Activated T-helper 1 cell treated with anti-CD3 and anti-CD28 coated beads, Interleukin-12 subunit alpha, Interleukin-12 subunit beta, Interleukin-2, Interleukin-4 antibody, amounts not matched to agents 30 ng/mL and 10 ng/mL and 1 ng/mL, durations not matched to agents 14 hours and 24 hours and 36 hours (primary cell): ENCODE data around the gene POLH. TPM values are rescaled to one million over a fixed set of nuclear protein-coding genes. Genes with fewer than 3 reads are reported as not detected.
"Not testable (repeated sequence)": the region's sequence is repeated elsewhere in the genome, so short reads cannot be mapped to it uniquely, and the experiment has no call there.

Experiments
- DNase-seq: peaks from one replicate; pipeline ENCODE4 v3.0.0; 2021; ENCODE audit warnings: low spot score
- H3K27ac Mint-ChIP-seq: one replicate; pipeline ENCODE4 v1.8.0; 2021; ENCODE audit warnings: mild to moderate bottlenecking, mixed read lengths
- H3K27me3 Mint-ChIP-seq: one replicate; pipeline ENCODE4 v1.8.0; 2022; ENCODE audit warnings: mild to moderate bottlenecking, moderate library complexity, mixed read lengths; ENCODE audit not compliant: insufficient read depth
- H3K36me3 Mint-ChIP-seq: one replicate; pipeline ENCODE4 v1.8.0; 2021; ENCODE audit warnings: low read depth, mixed read lengths
- H3K4me1 Mint-ChIP-seq: one replicate; pipeline ENCODE4 v1.8.0; 2021; ENCODE audit warnings: low read depth, mixed read lengths
- H3K4me3 Mint-ChIP-seq: one replicate; pipeline ENCODE4 v1.8.0; 2021; ENCODE audit warnings: mild to moderate bottlenecking, moderate library complexity, mixed read lengths
- H3K9me3 Mint-ChIP-seq: one replicate; pipeline ENCODE4 v1.8.0; 2021; ENCODE audit warnings: mixed read lengths
- intact Hi-C: fragments of 100-400 bp; cut with micrococcal nuclease; formaldehyde crosslinking; loops from one replicate; pipeline ENCODE4 v1.15.1; 2024
- total RNA-seq: library from RNA; stranded (reverse); gene quantifications from 2 replicates; pipeline ENCODE4 v1.2.3, GENCODE V29; 2022

POLH gene
- total RNA-seq, 1 donor from 2014 or later: 39.1 TPM

DNA sequence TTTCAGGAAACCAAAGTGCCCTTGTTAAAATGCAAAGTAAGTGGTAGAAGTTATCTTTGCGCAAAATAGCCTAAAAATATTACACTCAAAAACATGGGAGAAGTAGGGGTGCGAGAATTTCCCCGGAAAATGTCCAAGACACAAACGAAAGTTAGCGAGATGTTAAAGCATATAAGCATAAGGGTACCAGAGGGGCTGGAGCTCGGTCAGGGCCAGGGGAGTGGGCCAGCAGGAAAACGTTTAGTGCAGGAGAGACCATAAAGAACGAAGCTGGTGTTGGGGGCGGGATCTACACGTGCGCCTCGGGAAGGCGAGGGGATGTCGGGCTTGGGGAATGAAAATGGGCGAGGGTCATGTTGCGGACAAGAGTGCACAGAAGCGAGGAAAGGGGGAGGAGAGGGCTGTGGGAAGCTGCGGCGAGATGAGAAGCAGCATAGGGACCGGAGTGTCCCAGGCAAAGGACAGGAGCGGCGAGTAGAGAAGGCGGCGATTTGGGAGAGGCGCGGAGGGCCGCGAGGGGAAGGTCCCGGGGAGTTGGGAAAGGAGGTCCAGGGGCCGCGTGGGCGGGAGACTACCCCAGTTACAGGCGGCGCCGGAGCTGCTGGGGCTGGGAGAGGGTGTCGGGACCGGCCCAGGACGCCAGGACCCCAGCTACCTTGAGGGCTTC, 747 bp upstream of the POLH start:
- DNase-seq: peak; percentile 2
- Mint-ChIP-seq H3K4me1 (peaks cover 49% of the 10 kb centered on the region), H3K27me3 (no peaks in the 10 kb centered on the region), H3K27ac (peak overlapping the region; percentile 86), H3K9me3 (no peaks in the 10 kb centered on the region), H3K36me3 (peaks cover 30% of the 10 kb centered on the region), H3K4me3 (peak overlapping the region; percentile 91)
- intact Hi-C loops: loop anchor here (5.0 to 10.0 kb wide), 7 partner anchors 112 to 1010 kb away; partner anchors contain the start of genes CUL7, KLC4, MRPL2 and MRPS18A

DNA sequence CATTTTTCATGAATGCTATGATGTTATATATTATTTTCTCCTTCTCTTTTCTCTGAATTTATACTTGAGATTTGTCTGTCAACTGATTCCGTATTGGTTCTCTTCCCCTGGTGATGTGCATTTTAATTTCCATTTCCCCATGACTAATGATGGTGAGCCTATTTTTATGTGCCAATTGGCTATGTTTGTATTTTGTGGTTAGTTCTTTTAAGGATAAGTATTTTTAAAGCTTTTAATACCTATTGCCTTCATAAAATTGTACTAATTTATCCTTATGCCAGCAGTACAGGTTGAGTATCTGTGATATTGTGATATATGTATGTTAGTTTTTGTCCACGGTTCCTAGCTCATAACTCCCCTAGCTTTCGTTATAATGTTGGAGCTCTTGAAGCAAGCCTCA, 2.8 kb downstream of the POLH start:
- intact Hi-C loops: loop anchor here (5.0 to 10.0 kb wide), 7 partner anchors 109 to 1014 kb away; partner anchors contain the start of genes CUL7, KLC4, MRPL2 and MRPS18A
- Mint-ChIP-seq H3K27ac (no peak overlapping the region), H3K27me3 (no peaks in the 10 kb centered on the region), H3K4me1 (peaks cover 39% of the 10 kb centered on the region), H3K36me3 (peaks cover 27% of the 10 kb centered on the region), H3K4me3 (peak overlapping the region; percentile 63), H3K9me3 (no peaks in the 10 kb centered on the region)
- no peak for DNase-seq

DNA sequence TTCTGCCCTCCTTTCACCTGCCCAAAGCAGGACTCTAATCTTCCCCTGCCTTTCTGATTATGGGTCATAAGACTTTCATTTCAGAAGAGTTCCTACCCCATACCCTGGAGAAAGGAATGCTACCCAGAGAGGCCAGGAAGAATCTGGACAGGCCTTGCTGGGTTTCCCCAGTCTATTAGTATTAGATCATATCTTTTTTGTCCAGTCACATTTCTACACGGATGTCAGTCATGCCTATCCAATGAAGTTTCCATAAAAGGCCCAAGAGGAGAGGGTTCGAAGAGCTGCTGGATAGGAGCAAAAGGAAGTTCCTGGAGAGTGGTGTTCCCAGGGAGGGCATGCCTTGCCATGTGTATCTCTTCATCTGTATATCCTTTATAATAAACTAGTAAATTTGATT, 3.2 kb downstream of the POLH start:
- intact Hi-C loops: loop anchor here (5.0 to 10.0 kb wide), 7 partner anchors 108 to 1014 kb away; partner anchors contain the start of genes CUL7, KLC4, MRPL2 and MRPS18A
- peak overlapping the region; percentile 63 for H3K4me3 Mint-ChIP-seq
- H3K27me3 Mint-ChIP-seq: no peaks in the 10 kb centered on the region
- H3K27ac Mint-ChIP-seq: no peak overlapping the region
- no peak for DNase-seq
- H3K36me3 Mint-ChIP-seq: peaks cover 31% of the 10 kb centered on the region
- H3K4me1 Mint-ChIP-seq: peaks cover 44% of the 10 kb centered on the region
- no peaks in the 10 kb centered on the region for H3K9me3 Mint-ChIP-seq

DNA sequence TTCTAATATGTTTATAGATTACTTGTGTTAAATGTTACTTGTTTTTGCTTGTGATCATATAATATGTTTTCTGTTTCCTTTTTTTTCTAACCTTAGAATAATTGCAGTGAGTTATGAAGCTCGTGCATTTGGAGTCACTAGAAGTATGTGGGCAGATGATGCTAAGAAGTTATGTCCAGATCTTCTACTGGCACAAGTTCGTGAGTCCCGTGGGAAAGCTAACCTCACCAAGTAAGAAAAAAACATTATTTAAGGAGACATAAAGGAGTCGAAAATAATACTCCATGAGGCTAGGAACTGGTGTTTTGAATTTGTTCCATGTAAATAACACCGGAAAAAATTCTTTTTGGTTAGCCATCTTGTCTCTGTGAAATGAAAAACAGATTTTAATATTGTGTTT, 6.9 kb downstream of the POLH start:
- H3K4me3 Mint-ChIP-seq: no peak overlapping the region
- peak overlapping the region; percentile 2 for H3K27ac Mint-ChIP-seq
- peaks cover 63% of the 10 kb centered on the region for H3K4me1 Mint-ChIP-seq
- H3K27me3 Mint-ChIP-seq: no peaks in the 10 kb centered on the region
- H3K36me3 Mint-ChIP-seq: peaks cover 55% of the 10 kb centered on the region
- no peaks in the 10 kb centered on the region for H3K9me3 Mint-ChIP-seq
- no peak for DNase-seq
- intact Hi-C loops: no loop called here

DNA sequence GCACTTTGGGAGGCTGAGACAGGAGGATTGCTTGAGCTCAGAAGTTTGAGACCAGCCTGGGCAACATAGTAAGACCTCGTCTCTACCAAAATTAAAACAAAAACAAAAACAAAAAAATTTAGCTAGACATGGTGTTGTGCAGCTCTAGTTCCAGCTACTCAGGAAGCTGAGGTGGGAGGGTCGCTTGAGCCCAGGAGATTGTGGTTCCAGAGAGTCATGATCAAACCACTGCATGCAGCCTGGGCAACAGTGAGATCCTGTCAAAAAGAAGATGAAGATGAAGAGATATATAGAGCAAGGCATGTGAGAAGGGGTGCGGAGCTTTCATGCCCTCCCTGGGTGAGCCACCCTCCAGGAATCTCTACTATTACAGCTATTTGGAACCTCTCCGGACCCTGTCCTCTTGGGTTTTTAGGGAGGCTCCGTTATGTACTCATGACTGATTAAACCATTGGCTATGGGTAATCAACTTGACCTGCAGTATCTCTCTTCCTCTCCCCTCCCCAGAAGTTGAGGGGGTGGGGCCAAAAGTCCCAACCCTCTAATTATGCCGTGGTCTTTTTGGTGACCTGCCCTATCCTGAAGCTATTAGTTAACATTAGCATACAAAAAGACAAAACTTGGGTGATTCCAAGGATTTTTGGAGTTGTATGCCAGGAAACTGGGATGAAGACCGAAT, 9.0 kb downstream of the POLH start:
- Mint-ChIP-seq H3K4me3 (peak overlapping the region; percentile 70), H3K27ac (peak overlapping the region; percentile 75), H3K9me3 (no peaks in the 10 kb centered on the region), H3K4me1 (peaks cover 48% of the 10 kb centered on the region), H3K27me3 (no peaks in the 10 kb centered on the region), H3K36me3 (peaks cover 56% of the 10 kb centered on the region)
- intact Hi-C loops: loop anchor here (1.0 kb wide), 1 partner anchor 9 kb away; the partner anchor contains the start of genes POLH and XPO5
- DNase-seq: peak; percentile 47

DNA sequence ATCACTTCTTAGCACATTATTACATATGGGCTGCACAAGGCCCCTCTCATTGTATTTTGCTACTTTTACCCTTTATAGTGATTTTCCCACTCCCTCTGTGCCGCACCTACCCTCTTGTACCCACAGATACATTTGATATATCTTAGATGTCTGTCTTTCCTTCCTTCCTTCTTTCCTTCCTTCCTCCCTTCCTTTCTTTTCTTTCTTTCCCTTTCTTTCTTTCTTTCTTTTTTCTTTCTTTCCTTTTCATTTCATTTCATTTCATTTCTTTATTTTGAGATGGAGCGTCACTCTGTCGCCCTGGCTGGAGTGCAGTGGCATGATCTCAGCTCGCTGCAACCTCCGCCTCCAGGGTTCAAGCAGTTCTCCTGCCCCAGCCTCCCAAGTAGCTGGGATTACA, 12.2 kb downstream of the POLH start:
- Mint-ChIP-seq H3K9me3 (no peaks in the 10 kb centered on the region), H3K4me3 (no peak overlapping the region), H3K27ac (no peak overlapping the region), H3K27me3 (no peaks in the 10 kb centered on the region), H3K4me1 (peaks cover 37% of the 10 kb centered on the region), H3K36me3 (peaks cover 57% of the 10 kb centered on the region)
- DNase-seq: no peak
- intact Hi-C loops: no loop called here

DNA sequence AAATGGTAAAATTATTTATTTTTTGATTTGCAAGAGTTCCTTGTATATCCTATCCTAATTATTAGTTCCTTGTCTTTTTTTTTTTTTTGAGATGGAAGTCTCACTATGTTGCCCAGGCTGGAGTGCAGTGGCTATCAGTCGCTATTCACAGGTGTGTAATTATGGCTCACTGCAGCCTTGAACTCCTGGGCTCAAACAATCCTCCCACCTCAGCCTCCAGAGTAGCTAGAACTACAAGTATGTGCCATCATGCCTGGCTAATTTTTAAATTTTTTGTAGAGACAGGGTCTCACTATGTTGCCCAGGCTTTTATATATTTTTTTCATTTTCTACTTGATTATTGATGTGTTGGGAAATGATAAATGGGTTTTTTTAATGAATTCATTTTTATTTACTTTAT, 13.6 kb downstream of the POLH start:
- not testable (repeated sequence) for H3K9me3 Mint-ChIP-seq

DNA sequence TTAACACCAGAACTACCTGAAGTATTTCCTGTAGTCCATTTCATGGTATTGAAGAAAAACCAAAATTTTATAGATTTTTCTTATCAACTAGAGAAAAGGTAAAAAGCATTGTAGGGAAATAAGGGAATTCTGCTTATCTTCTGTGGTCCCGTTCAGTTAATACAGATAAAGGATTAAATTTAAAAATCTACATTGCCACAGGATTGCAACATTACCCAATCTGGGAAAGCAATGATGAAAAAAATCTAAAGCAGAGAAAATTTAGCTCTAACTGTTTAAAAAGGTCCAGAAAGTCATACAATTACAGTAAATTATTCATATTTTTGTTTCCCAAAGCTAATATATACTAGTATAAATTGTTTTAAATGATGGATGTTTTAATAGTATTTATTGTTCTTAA, 18.0 kb downstream of the POLH start:
- no peak overlapping the region for H3K4me3 Mint-ChIP-seq
- no peaks in the 10 kb centered on the region for H3K4me1 Mint-ChIP-seq
- no peaks in the 10 kb centered on the region for H3K9me3 Mint-ChIP-seq
- intact Hi-C loops: no loop called here
- DNase-seq: no peak
- H3K27ac Mint-ChIP-seq: no peak overlapping the region
- H3K27me3 Mint-ChIP-seq: no peaks in the 10 kb centered on the region
- peaks cover 28% of the 10 kb centered on the region for H3K36me3 Mint-ChIP-seq

More for the DNA sequence above, 13.6 kb downstream of the POLH start:
- Mint-ChIP-seq H3K4me1 (peaks cover 23% of the 10 kb centered on the region), H3K36me3 (peaks cover 46% of the 10 kb centered on the region)
- intact Hi-C loops, H3K27ac Mint-ChIP-seq, DNase-seq, H3K4me3 Mint-ChIP-seq, H3K27me3 Mint-ChIP-seq: not testable (repeated sequence)

DNA sequence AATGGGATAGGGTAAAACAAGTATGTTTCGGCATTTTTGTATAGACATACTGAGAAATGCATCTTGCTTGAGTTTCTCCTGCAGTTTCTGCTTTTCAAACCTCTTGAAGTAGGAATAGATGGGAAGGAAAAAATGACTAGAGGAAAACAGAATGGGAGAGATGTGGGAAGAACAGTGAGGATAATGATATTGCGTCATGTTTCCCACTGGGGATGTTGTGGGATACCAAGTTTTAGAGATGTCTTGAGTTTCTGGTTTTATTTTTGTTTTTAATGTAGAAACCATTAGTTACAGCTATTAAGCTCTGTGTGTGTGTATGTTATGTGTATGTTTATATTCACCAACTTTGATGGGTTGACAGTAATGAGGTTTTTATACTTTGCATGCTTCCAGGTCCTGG, 24.6 kb downstream of the POLH start:
- no peak for DNase-seq
- Mint-ChIP-seq H3K9me3 (no peaks in the 10 kb centered on the region), H3K4me1 (no peaks in the 10 kb centered on the region), H3K27me3 (no peaks in the 10 kb centered on the region), H3K36me3 (peaks cover 32% of the 10 kb centered on the region), H3K4me3 (no peak overlapping the region), H3K27ac (no peak overlapping the region)
- intact Hi-C loops: no loop called here

DNA sequence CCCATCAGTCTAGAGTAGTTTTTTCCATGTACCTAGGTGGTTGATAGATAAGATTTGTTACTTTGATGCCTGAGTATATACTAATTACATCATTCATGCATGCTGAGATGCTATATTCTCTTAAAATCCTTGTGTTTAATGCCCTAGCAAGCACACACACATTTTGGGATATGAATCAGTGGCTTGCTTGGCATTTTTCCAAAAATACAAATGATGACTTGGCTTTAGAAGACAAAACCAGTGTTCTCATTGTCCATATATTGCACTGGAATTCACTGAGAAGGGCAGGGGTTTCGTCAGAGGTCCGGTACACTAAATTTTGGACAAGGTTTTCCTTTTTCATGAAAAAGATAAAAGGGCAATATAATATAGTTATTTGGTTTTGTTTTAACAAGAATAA, 28.2 kb downstream of the POLH start:
- Mint-ChIP-seq H3K9me3 (no peaks in the 10 kb centered on the region), H3K36me3 (peaks cover 34% of the 10 kb centered on the region), H3K4me1 (peaks cover 4% of the 10 kb centered on the region), H3K27me3 (no peaks in the 10 kb centered on the region), H3K27ac (no peak overlapping the region), H3K4me3 (no peak overlapping the region)
- intact Hi-C loops: no loop called here
- no peak for DNase-seq

DNA sequence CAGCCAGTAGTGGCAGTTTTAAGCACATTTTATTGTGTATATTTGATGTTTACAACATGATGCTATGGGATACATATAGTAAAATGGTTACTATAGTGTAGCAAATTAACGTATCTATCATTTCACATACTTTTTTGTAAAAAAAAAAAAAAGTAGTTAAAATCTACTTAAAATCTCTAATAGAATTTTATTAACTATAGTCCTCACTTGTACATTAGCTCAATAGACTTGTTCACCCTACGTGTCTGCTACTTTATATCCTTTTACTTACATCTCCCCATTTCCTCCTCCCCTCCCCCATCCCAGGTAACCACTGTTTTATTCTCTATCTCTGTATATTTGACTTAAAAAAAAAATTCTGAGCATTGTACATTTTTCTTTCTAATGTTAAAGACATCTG, 30.0 kb downstream of the POLH start:
- peaks cover 4% of the 10 kb centered on the region for H3K4me1 Mint-ChIP-seq
- no peak overlapping the region for H3K27ac Mint-ChIP-seq
- DNase-seq: no peak
- no peak overlapping the region for H3K4me3 Mint-ChIP-seq
- no peaks in the 10 kb centered on the region for H3K9me3 Mint-ChIP-seq
- intact Hi-C loops: no loop called here
- H3K36me3 Mint-ChIP-seq: peaks cover 38% of the 10 kb centered on the region
- H3K27me3 Mint-ChIP-seq: no peaks in the 10 kb centered on the region

DNA sequence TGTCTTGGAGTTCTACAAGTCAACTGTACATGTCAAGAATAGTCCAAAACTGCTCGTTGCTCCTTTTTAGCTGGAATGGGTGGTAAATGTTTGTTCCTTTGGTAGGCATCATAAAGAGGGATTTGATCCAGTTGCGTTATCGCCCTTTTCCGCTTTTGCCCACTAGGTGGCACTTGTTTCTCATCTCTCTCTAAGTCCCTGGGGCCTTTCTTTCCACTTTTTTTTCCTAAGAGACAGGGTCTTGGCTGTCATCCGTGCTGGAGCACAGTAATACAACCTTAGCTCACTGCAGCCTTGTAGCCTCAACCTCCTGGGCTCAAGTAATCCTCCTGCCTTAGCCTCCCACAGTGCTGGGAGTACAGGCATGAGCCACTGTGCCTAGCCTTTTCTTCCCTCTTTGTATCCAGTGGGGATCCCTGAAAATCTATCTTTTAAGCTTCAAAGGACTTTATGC, 32.4 kb downstream of the POLH start:
- Mint-ChIP-seq H3K36me3 (peaks cover 37% of the 10 kb centered on the region), H3K4me3 (no peak overlapping the region), H3K9me3 (no peaks in the 10 kb centered on the region), H3K4me1 (peaks cover 4% of the 10 kb centered on the region), H3K27ac (peak overlapping the region; percentile 18), H3K27me3 (no peaks in the 10 kb centered on the region)
- intact Hi-C loops: loop anchor here (1.0 to 2.0 kb wide), 2 partner anchors 18 to 471 kb away; no protein-coding TSS in a partner anchor
- no peak for DNase-seq

DNA sequence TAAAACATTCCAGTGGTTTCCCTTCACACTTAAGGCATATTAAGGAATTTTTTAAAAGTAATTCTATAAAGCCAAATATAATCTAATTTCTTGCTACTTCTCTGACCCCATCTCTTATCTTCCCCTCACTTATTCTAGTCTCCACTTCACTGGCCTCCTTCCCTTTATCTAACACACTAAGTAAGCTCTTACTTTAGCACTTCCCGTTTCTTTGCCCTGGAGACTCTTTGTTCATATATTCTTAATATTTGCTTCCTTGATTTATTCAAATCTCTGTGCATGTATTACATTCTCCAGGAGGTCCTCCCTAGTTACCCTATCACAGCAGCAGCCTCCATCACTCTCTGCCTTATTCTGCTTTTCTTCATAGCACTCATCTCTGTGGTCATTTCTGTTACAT, 32.8 kb downstream of the POLH start:
- Mint-ChIP-seq H3K4me1 (peaks cover 4% of the 10 kb centered on the region), H3K9me3 (no peaks in the 10 kb centered on the region), H3K27ac (peak overlapping the region; percentile 21), H3K27me3 (no peaks in the 10 kb centered on the region), H3K36me3 (peaks cover 36% of the 10 kb centered on the region), H3K4me3 (no peak overlapping the region)
- no peak for DNase-seq
- intact Hi-C loops: loop anchor here (1.0 to 2.0 kb wide), 2 partner anchors 18 to 470 kb away; no protein-coding TSS in a partner anchor
